HL-60 (cell line): ENCODE data around the gene UBTD2.

Experiments used
- POLR2AphosphoS5 ChIP-seq: IDR thresholded peaks from 2 replicates; pipeline ENCODE4 v1.6.1; 2012; ENCODE audit warnings: low read depth
- TF ChIP-seq, protein P1 (sequence below): IDR thresholded peaks from one replicate; pipeline ENCODE4 v1.5.1; 2011; ENCODE audit warnings: low read length, control low read depth, inconsistent platforms; ENCODE audit not compliant: insufficient read depth

DNA sequence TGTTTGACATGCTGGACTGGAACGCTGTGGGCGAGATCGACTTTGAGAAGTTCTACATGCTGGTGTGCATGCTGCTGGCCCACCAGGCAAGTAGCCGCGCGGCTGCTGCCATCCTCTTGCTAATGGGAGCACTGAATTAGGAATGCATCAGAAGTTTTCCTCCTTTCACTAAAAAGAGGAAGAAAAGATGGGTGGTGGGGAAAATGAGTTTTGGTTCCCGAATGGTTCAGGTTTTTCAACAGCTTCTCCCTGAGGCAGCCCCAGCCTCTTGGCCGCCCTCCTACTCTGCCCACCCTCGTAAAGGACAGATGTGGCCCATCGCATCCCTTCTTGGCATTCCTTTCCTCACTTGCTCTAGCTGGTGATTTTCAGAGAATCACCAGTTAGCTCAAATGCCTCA lies 84.1 kb downstream of the UBTD2 start:
- TF ChIP-seq, protein P1, sequence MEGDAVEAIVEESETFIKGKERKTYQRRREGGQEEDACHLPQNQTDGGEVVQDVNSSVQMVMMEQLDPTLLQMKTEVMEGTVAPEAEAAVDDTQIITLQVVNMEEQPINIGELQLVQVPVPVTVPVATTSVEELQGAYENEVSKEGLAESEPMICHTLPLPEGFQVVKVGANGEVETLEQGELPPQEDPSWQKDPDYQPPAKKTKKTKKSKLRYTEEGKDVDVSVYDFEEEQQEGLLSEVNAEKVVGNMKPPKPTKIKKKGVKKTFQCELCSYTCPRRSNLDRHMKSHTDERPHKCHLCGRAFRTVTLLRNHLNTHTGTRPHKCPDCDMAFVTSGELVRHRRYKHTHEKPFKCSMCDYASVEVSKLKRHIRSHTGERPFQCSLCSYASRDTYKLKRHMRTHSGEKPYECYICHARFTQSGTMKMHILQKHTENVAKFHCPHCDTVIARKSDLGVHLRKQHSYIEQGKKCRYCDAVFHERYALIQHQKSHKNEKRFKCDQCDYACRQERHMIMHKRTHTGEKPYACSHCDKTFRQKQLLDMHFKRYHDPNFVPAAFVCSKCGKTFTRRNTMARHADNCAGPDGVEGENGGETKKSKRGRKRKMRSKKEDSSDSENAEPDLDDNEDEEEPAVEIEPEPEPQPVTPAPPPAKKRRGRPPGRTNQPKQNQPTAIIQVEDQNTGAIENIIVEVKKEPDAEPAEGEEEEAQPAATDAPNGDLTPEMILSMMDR: no peak
- TF ChIP-seq POLR2AphosphoS5: no peak
